Memory B cell (primary cell): ENCODE data around the gene ABHD5.
A peak's percentile ranks its signal among the peaks of the same experiment; 100 is the strongest.

ENCODE experiments used
- ATAC-seq: fragments of 150-1000 bp; cut with Tn5 transposase; 2 replicates; pipeline ENCODE4 v1.10.0; 2021; ENCODE audit warnings: low read depth, mild to moderate bottlenecking, moderate library complexity
- DNase-seq, 2 donors: peaks; one replicate each; pipeline ENCODE4 v3.0.0; 2022; ENCODE audit warnings: low spot score in 2 of 2
- H3K27ac Mint-ChIP-seq: one replicate; pipeline ENCODE4 v1.8.0; 2022; ENCODE audit warnings: mild to moderate bottlenecking, moderate library complexity, mixed read lengths
- H3K27me3 Mint-ChIP-seq: one replicate; pipeline ENCODE4 v1.8.0; 2022; ENCODE audit warnings: mixed read lengths
- H3K36me3 Mint-ChIP-seq: one replicate; pipeline ENCODE4 v1.8.0; 2022; ENCODE audit warnings: mild to moderate bottlenecking, mixed read lengths
- H3K4me1 Mint-ChIP-seq: one replicate; pipeline ENCODE4 v1.8.0; 2022; ENCODE audit warnings: mixed read lengths
- H3K4me3 Mint-ChIP-seq: one replicate; pipeline ENCODE4 v1.8.0; 2022; ENCODE audit warnings: mild to moderate bottlenecking, moderate library complexity, mixed read lengths
- H3K9me3 Mint-ChIP-seq: one replicate; pipeline ENCODE4 v1.8.0; 2022; ENCODE audit warnings: mixed read lengths

Gene ABHD5

DNA sequence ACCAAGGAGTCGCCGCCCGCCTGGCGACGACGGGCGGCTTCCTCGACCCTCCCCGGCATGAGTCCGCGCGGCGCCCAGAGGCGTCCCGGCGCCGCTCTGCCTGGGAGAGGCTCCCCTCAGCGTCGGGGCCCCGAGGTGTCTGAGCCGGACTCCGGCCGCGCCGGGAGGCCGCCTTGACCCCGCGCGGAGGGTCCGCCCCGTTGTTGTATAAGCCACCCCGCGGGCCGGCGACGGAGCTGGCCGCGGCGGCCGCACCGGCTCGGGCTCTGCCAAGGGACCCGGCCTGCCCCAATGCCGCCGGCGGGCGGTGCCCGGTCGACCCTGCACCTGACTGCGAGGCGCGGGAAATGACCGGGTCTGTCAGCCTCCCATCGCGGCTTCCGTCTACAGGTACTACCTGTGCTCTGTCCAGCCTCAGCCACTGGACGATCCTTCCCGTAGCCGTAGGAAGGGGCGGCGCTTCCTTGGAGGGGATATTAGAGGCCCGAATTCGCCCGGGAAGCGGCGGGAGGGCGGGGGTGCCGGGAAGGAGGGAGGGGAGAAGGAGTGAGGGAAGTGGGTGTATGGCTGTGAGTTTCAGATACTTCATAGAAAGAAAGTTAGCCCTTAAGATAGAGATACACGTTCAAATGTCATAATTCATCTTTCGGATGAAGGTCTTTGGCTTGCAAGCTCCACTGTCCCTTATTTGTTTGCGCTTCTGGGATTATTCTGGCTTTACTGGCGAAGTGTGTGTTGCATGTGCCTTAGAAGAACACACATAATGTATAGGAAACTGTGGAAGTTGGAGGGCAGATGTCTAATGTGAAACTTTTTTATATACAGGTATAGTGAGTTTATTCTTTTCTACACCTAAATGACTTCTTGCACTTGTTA, 620 bp downstream of the ABHD5 start:
- ATAC-seq (peak; percentile 13), DNase-seq (no peak)
- Mint-ChIP-seq H3K4me3 (peak overlapping the region; percentile 88), H3K9me3 (no peaks in the 10 kb centered on the region), H3K27me3 (no peaks in the 10 kb centered on the region), H3K27ac (peak overlapping the region; percentile 86), H3K36me3 (no peaks in the 10 kb centered on the region), H3K4me1 (peaks cover 29% of the 10 kb centered on the region)

DNA sequence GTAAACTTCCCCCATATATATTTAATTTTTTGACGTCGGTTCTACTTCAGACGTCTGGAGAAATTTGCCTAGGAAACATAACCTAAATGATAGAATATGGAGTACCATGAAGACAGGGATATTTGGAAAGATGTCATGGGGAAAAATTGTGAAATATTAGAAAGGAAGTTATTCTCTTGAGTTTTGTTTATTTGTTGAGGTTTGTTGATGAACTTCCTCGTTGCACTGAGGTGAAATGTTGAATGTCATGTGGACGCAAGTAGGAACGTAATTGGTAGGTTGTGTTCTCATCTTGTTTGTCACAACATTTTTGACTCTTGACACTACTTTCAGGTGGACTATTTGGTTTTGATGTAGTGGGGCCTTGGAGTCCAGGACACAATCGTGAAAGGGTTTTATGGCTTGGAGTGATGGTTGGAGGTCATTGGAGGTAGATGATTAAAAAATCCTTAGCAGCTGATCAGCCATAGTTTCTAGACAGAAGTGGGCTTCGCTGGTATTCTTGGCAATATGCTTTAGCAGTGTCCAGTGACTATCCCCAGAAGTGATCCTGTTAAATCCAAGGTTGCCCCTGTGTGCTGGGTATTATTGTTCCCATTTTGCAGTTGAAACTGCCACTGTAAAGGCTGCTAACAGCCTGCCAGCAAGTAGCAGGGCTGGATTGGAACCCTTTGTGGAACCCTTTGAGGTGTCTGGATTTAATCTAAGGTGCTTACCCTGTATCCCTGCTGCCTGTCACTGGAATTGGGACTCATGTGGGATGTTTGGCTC, 1.5 kb downstream of the ABHD5 start:
- ATAC-seq (no peak), DNase-seq (no peak)
- Mint-ChIP-seq H3K27me3 (no peaks in the 10 kb centered on the region), H3K9me3 (no peaks in the 10 kb centered on the region), H3K36me3 (no peaks in the 10 kb centered on the region), H3K27ac (peak overlapping the region; percentile 86), H3K4me1 (peaks cover 29% of the 10 kb centered on the region), H3K4me3 (peak overlapping the region; percentile 83)

DNA sequence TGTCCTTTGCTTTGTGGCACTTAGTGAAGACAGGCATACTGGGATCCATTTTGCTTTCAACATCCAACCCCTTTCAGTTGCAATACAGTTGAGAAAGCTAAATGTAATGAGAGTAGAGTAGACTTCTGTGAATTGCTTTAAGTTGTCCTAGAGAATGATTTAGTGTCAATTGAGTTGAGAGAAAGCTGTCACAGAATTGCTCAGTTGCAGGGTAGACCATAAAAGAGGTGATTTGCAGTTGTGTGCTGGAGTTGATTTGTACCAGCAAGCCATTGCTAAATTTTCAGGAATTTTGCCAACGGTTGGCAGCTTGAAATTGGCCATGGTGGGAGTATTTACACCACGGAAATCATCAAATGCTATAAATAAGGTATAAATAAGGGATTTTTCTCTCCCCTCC, 2.2 kb downstream of the ABHD5 start:
- Mint-ChIP-seq H3K27ac (no peak overlapping the region), H3K4me1 (peaks cover 29% of the 10 kb centered on the region), H3K36me3 (no peaks in the 10 kb centered on the region), H3K27me3 (no peaks in the 10 kb centered on the region), H3K9me3 (no peaks in the 10 kb centered on the region), H3K4me3 (no peak overlapping the region)
- DNase-seq: no peak
- ATAC-seq: no peak

GRCh38 chr3:43693594-43693993, 2.9 kb downstream of the ABHD5 start:
- ATAC-seq: no peak
- no peak overlapping the region for H3K27ac Mint-ChIP-seq
- no peaks in the 10 kb centered on the region for H3K27me3 Mint-ChIP-seq
- no peak overlapping the region for H3K4me3 Mint-ChIP-seq
- no peaks in the 10 kb centered on the region for H3K36me3 Mint-ChIP-seq
- peaks cover 31% of the 10 kb centered on the region for H3K4me1 Mint-ChIP-seq
- no peak for DNase-seq
- no peaks in the 10 kb centered on the region for H3K9me3 Mint-ChIP-seq

DNA sequence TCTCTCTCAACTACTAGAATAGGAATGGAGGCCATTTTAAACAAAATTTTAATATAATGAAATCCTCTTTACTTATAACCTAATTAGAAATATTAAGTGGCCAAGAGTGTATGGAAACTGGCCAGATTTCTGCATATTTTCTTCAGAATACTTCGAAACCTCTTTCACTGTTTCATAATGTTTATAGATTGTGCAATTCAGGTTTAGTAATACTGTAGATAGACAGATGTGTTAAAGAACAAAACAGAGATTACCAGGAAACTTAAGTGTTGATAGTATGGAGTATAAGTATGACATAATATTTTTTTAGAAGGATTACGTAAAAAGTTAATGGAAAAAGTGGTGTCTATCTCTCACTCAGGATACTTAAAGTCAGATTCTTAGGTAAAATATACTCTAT, 4.7 kb downstream of the ABHD5 start:
- ATAC-seq (no peak), DNase-seq (no peak)
- Mint-ChIP-seq H3K27me3 (no peaks in the 10 kb centered on the region), H3K4me1 (peaks cover 27% of the 10 kb centered on the region), H3K4me3 (no peak overlapping the region), H3K36me3 (no peaks in the 10 kb centered on the region), H3K27ac (no peak overlapping the region), H3K9me3 (no peaks in the 10 kb centered on the region)

- no peak overlapping the region for H3K27ac Mint-ChIP-seq
- no peaks in the 10 kb centered on the region for H3K36me3 Mint-ChIP-seq
- H3K27me3 Mint-ChIP-seq: no peaks in the 10 kb centered on the region
- peaks cover 26% of the 10 kb centered on the region for H3K4me1 Mint-ChIP-seq
- no peak overlapping the region for H3K4me3 Mint-ChIP-seq
- no peak for ATAC-seq
- no peak for DNase-seq
- no peaks in the 10 kb centered on the region for H3K9me3 Mint-ChIP-seq
Measured at GRCh38 chr3:43695863-43696262, 5.1 kb downstream of the ABHD5 start.

GRCh38 chr3:43696441-43696840, 5.7 kb downstream of the ABHD5 start:
- H3K27ac Mint-ChIP-seq: no peak overlapping the region
- H3K36me3 Mint-ChIP-seq: no peaks in the 10 kb centered on the region
- H3K4me1 Mint-ChIP-seq: peaks cover 26% of the 10 kb centered on the region
- ATAC-seq: no peak
- no peak for DNase-seq
- H3K4me3 Mint-ChIP-seq: no peak overlapping the region
- no peaks in the 10 kb centered on the region for H3K9me3 Mint-ChIP-seq
- H3K27me3 Mint-ChIP-seq: no peaks in the 10 kb centered on the region

DNA sequence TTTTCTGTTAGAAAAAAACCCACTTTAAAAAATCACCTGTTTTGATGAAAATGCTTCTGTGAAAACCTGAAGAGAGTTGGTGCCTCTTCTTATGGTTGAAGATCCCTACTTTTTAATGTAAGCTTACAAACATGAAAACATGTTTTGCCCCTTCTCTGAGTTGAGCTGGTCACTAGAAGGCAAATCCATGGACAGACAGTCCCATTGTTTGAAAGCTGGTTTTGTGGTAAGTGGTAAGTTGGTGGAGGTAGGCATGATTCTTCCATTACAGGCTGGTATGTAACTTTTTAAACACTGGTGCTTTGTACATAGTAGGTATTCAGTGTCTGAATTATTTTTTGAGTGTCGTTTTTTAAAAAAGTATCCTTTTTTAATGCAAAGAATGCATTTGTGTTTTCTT, 6.1 kb downstream of the ABHD5 start:
- H3K36me3 Mint-ChIP-seq: no peaks in the 10 kb centered on the region
- H3K4me1 Mint-ChIP-seq: peaks cover 22% of the 10 kb centered on the region
- H3K27ac Mint-ChIP-seq: no peak overlapping the region
- no peaks in the 10 kb centered on the region for H3K27me3 Mint-ChIP-seq
- no peak overlapping the region for H3K4me3 Mint-ChIP-seq
- ATAC-seq (no peak), DNase-seq (no peak)
- no peaks in the 10 kb centered on the region for H3K9me3 Mint-ChIP-seq

DNA sequence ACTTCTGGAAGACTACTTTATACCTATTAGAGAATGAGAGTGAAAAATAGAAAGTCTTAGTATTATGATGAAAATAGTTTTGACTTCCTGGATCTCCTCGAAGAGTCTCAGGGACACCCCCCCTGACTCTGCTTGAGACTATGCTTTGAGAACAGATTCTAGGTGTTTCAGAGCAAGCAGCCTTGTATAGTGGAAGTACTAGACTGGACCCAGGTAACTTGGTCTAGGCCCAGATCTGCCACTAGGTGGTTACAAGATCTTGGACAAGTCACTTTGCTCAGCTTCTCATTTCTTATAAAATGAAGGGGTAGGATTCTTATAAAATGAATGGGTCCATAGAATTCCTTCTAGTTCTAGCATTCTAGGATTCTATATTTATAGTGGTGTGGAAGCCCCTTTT, 9.1 kb downstream of the ABHD5 start:
- H3K36me3 Mint-ChIP-seq: peaks cover 5% of the 10 kb centered on the region

GRCh38 chr3:43704697-43705096, 14.0 kb downstream of the ABHD5 start:
- no peaks in the 10 kb centered on the region for H3K27me3 Mint-ChIP-seq
- peak overlapping the region; percentile 77 for H3K4me3 Mint-ChIP-seq
- peaks cover 6% of the 10 kb centered on the region for H3K36me3 Mint-ChIP-seq
- H3K9me3 Mint-ChIP-seq: no peaks in the 10 kb centered on the region
- peaks cover 4% of the 10 kb centered on the region for H3K4me1 Mint-ChIP-seq
- DNase-seq: no peak
- no peak for ATAC-seq
- peak overlapping the region; percentile 65 for H3K27ac Mint-ChIP-seq

More for the DNA sequence above, 9.1 kb downstream of the ABHD5 start:
- Mint-ChIP-seq H3K27ac (no peak overlapping the region), H3K4me1 (peaks cover 16% of the 10 kb centered on the region), H3K4me3 (no peak overlapping the region), H3K27me3 (no peaks in the 10 kb centered on the region), H3K9me3 (no peaks in the 10 kb centered on the region)
- DNase-seq (no peak), ATAC-seq (peak; percentile 81)

DNA sequence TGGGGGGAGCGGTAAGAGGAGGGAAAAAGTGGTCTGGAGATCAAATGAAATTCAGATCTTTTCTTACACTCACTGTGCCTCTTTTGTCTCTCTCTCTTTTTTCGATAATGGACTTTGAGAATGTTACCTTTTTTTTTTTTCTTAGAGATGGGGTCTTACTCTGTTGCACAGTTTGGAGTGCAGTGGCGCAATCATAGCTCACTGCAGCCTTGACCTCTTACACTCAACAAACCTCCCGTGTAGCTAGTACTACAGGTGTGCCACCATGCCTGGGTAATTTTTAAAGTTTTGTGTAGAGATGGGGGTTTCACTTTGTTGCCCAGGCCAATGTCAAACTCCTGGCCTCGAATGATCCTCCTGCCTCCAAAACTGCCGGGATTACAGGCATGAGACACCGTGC, 15.6 kb downstream of the ABHD5 start:
- Mint-ChIP-seq H3K27me3 (no peaks in the 10 kb centered on the region), H3K9me3 (no peaks in the 10 kb centered on the region), H3K4me1 (peaks cover 4% of the 10 kb centered on the region), H3K27ac (no peak overlapping the region), H3K36me3 (peaks cover 6% of the 10 kb centered on the region), H3K4me3 (no peak overlapping the region)
- ATAC-seq (no peak), DNase-seq (no peak)

DNA sequence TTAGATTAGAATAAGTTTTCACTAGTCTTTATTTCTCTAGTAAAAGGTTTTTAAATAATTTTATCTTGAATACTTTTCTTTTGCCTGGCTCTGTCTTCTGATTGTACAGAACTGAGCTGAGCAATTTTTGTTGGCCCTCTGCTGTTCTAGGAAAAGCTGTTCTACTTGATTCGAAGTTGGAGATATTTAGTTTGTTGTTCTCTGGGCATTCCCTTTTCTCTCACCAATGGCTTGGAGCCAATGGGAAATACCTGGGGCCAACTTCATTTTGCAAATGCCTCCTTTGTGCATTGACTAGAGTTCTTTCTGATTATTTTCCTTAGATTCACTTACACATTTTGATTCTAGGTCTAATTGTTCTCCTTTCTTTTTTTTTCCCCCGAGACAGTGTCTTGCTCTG, 16.5 kb downstream of the ABHD5 start:
- no peak overlapping the region for H3K27ac Mint-ChIP-seq
- ATAC-seq: no peak

DNA sequence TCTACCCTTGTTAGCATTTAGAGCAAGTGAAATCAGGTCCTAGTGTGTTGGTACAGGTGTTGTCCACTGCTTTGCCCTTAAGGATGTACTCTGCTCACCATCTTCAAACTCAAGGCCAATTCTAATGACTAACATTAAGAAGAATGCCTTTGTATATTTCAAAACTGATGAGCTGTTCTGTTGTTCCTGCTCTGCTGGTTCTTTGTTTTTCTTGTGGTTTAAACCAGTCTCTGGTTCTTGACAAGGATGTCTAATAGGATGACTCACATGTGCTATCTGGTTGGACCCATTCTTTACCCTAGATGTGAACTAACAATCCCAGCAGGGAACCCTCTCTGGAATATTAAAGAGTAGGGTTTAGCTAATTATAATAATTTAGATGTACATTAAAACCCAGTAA, 17.3 kb downstream of the ABHD5 start:
- no peak overlapping the region for H3K27ac Mint-ChIP-seq

More for the DNA sequence above, 16.5 kb downstream of the ABHD5 start:
- no peaks in the 10 kb centered on the region for H3K27me3 Mint-ChIP-seq
- H3K36me3 Mint-ChIP-seq: peaks cover 12% of the 10 kb centered on the region
- peaks cover 4% of the 10 kb centered on the region for H3K4me1 Mint-ChIP-seq
- H3K4me3 Mint-ChIP-seq: no peak overlapping the region
- DNase-seq: no peak
- H3K9me3 Mint-ChIP-seq: no peaks in the 10 kb centered on the region

GRCh38 chr3:43709022-43709421, 18.3 kb downstream of the ABHD5 start:
- no peaks in the 10 kb centered on the region for H3K9me3 Mint-ChIP-seq
- H3K36me3 Mint-ChIP-seq: peaks cover 17% of the 10 kb centered on the region
- H3K27ac Mint-ChIP-seq: no peak overlapping the region
- DNase-seq (no peak), ATAC-seq (no peak)
- H3K4me1 Mint-ChIP-seq: peaks cover 4% of the 10 kb centered on the region
- H3K4me3 Mint-ChIP-seq: no peak overlapping the region
- H3K27me3 Mint-ChIP-seq: no peaks in the 10 kb centered on the region

More for the DNA sequence above, 17.3 kb downstream of the ABHD5 start:
- H3K9me3 Mint-ChIP-seq: no peaks in the 10 kb centered on the region
- H3K36me3 Mint-ChIP-seq: peaks cover 15% of the 10 kb centered on the region
- H3K4me3 Mint-ChIP-seq: no peak overlapping the region
- DNase-seq: no peak
- peaks cover 4% of the 10 kb centered on the region for H3K4me1 Mint-ChIP-seq
- no peak for ATAC-seq
- no peaks in the 10 kb centered on the region for H3K27me3 Mint-ChIP-seq
